Sigmoid colon (tissue), 7 donors: ENCODE results near the gene PLCE1. TPM values are rescaled to one million over a fixed set of nuclear protein-coding genes. Genes with fewer than 3 reads are reported as not detected.

Source experiments
- DNase-seq: peaks from one replicate; pipeline ENCODE4 v3.0.0-alpha.2; 2019
- H3K27ac ChIP-seq, 4 donors: fragments of 200-600 bp; sonication (generic); one replicate each; pipeline ENCODE4 v1.5.1; 2016 to 2019; ENCODE audit warnings: mild to moderate bottlenecking in 1 of 4
- H3K27me3 ChIP-seq, 3 donors: fragments of 200-600 bp; sonication (generic); one replicate each; pipeline ENCODE4 v1.5.1; 2019; ENCODE audit warnings: mild to moderate bottlenecking in 1 of 3
- H3K36me3 ChIP-seq, 4 donors: fragments of 200-600 bp; sonication (generic); one replicate each; pipeline ENCODE4 v1.5.1; 2016 to 2019
- H3K4me1 ChIP-seq, 4 donors: fragments of 200-600 bp; sonication (generic); one replicate each; pipeline ENCODE4 v1.5.1; 2017 to 2019
- H3K4me3 ChIP-seq, 4 donors: fragments of 200-600 bp; sonication (generic); one replicate each; pipeline ENCODE4 v1.5.1; 2017 to 2019; ENCODE audit warnings: mild to moderate bottlenecking in 2 of 4, moderate library complexity in 1 of 4
- H3K9me3 ChIP-seq, 4 donors: fragments of 200-600 bp in 3 of 4; sonication (generic) in 3 of 4; one replicate each; pipeline versions ENCODE4 v1.5.1 to v1.6.1; 2013 to 2019
- CTCF ChIP-seq, 4 experiments: fragments of 450-650 bp in 3 of 4; fragments of 200-600 bp in 1 of 4; IDR thresholded peaks; one replicate each; pipeline ENCODE4 v1.5.1; 2016 to 2019; ENCODE audit warnings: antibody characterized with exemption in 4 of 4, mild to moderate bottlenecking in 3 of 4, moderate library complexity in 2 of 4
- EP300 ChIP-seq, 4 donors: sonication (generic); formaldehyde crosslinking; IDR thresholded peaks; one replicate each; pipeline ENCODE4 v1.6.1; 2017; ENCODE audit warnings: antibody characterized with exemption in 4 of 4
- POLR2A ChIP-seq, 2 donors: fragments of 450-650 bp; IDR thresholded peaks; one replicate each; pipeline ENCODE4 v1.6.1; 2016; ENCODE audit warnings: antibody characterized with exemption in 2 of 2, mild to moderate bottlenecking in 2 of 2, moderate library complexity in 2 of 2
- POLR2AphosphoS5 ChIP-seq, 4 donors: sonication (generic); formaldehyde crosslinking; IDR thresholded peaks; one replicate each; pipeline ENCODE4 v1.6.1; 2017; ENCODE audit warnings: antibody characterized with exemption in 4 of 4
- WGBS, 2 donors: extraction: QIAGEN DNeasy Blood & Tissue Kit; methylation state at CpG; one replicate each; pipeline ENCODE4 v1.1.7; 2013; 5-methylcytosine and 5-hydroxymethylcytosine counted together
- intact Hi-C: fragments of 100-400 bp; cut with DNase I; formaldehyde crosslinking; loops from one replicate; pipeline ENCODE4 v1.15.1; 2023
- polyA plus RNA-seq, 3 donors: library from polyadenylated mRNA; stranded (reverse); fragments of 200-250 nt; gene quantifications; one replicate each; pipeline ENCODE4 v1.2.3, GENCODE V29; 2013
- total RNA-seq, 4 donors: library from RNA; depleted of rRNA; stranded (reverse); fragments of >200 nt; gene quantifications; one replicate each; pipeline ENCODE4 v1.1.0, GENCODE V29; 2016
- donor health status: healthy with polysubstance abuse.
- donor health status: Bipolar disorder and iron deficiency.
- donor health status: healthy.

Gene PLCE1
- total RNA-seq (1 to 10 TPM; 6.9 to 9.7 (median 8.7) TPM), polyA plus RNA-seq (10 to 100 TPM in 1 of 3 donors, 1 to 10 TPM in 2; 6.0 to 12.4 (median 8.1) TPM)

GRCh38 chr10:93993782-93994437 is at the start of gene PLCE1:
TSS of gene PLCE1 (plus strand) at chr10:93993931. CDS start at chr10:94031047, 37,116 bp downstream.
- peak; percentile 65 for DNase-seq
- intact Hi-C loops: no loop called here
- TF ChIP-seq POLR2AphosphoS5 (IDR thresholded peaks at IDR 0.05) (peak in 2 of 4 donors; percentile 22 to 41), EP300 (IDR thresholded peaks at IDR 0.05) (no peak)
- Histone ChIP-seq H3K4me3 (peak within 1 kb of the TSS; percentile 46 to 84 (median 66)), H3K27me3 (no peaks in the 10 kb centered on the region), H3K36me3 (no peaks in the 10 kb centered on the region), H3K9me3 (no peaks in the 10 kb centered on the region), H3K27ac (peak within 1 kb of the TSS; percentile 71 to 76 (median 73)), H3K4me1 (peaks cover 0 to 47% (median 18%) of the 10 kb centered on the region in 4 donors)
- WGBS, 2 donors: 1 to 2% methylated on average over 83 of the region's 83 CpGs

GRCh38 chr10:93945819-93946218 is 47.9 kb upstream of the PLCE1 start:
- TF ChIP-seq EP300 (IDR thresholded peaks at IDR 0.05) (no peak), CTCF (IDR thresholded peaks at IDR 0.05) (no peak), POLR2A (IDR thresholded peaks at IDR 0.05) (no peak), POLR2AphosphoS5 (IDR thresholded peaks at IDR 0.05) (no peak)
- Histone ChIP-seq H3K9me3 (no peaks in the 10 kb centered on the region), H3K27me3 (no peaks in the 10 kb centered on the region), H3K4me1 (no peaks in the 10 kb centered on the region), H3K4me3 (no peak overlapping the region), H3K27ac (no peak overlapping the region), H3K36me3 (no peaks in the 10 kb centered on the region)
- DNase-seq: no peak
- intact Hi-C loops: no loop called here
- 84 to 88% methylated on average over 4 of the region's 4 CpGs for WGBS, 2 donors

- TF ChIP-seq CTCF (IDR thresholded peaks at IDR 0.05) (no peak), POLR2AphosphoS5 (IDR thresholded peaks at IDR 0.05) (no peak), EP300 (IDR thresholded peaks at IDR 0.05) (no peak), POLR2A (IDR thresholded peaks at IDR 0.05) (no peak)
- intact Hi-C loops: no loop called here
- Histone ChIP-seq H3K27ac (no peak overlapping the region), H3K4me3 (no peak overlapping the region), H3K27me3 (no peaks in the 10 kb centered on the region), H3K36me3 (no peaks in the 10 kb centered on the region), H3K9me3 (no peaks in the 10 kb centered on the region), H3K4me1 (no peaks in the 10 kb centered on the region)
- DNase-seq: no peak
- WGBS, 2 donors: 85 to 94% methylated on average over 8 of the region's 8 CpGs
These were observed 46.7 kb upstream of the PLCE1 start for GRCh38 chr10:93947055-93947454.

GRCh38 chr10:93947524-93947923 is 46.2 kb upstream of the PLCE1 start:
- no peak overlapping the region for H3K4me3 ChIP-seq
- intact Hi-C loops: no loop called here
- TF ChIP-seq POLR2A (IDR thresholded peaks at IDR 0.05) (no peak), EP300 (IDR thresholded peaks at IDR 0.05) (no peak), CTCF (IDR thresholded peaks at IDR 0.05) (no peak), POLR2AphosphoS5 (IDR thresholded peaks at IDR 0.05) (no peak)
- no peak for DNase-seq
- H3K36me3 ChIP-seq: no peaks in the 10 kb centered on the region
- no peaks in the 10 kb centered on the region for H3K4me1 ChIP-seq
- no peaks in the 10 kb centered on the region for H3K9me3 ChIP-seq
- no peak overlapping the region for H3K27ac ChIP-seq
- no peaks in the 10 kb centered on the region for H3K27me3 ChIP-seq

GRCh38 chr10:93951905-93952304 is 41.8 kb upstream of the PLCE1 start:
- no peaks in the 10 kb centered on the region for H3K27me3 ChIP-seq
- 90 to 93% methylated on average over 2 of the region's 2 CpGs for WGBS, 2 donors
- no peak overlapping the region for H3K27ac ChIP-seq
- no peak for TF ChIP-seq POLR2AphosphoS5 (IDR thresholded peaks at IDR 0.05)
- TF ChIP-seq CTCF (IDR thresholded peaks at IDR 0.05): no peak
- no peak for TF ChIP-seq EP300 (IDR thresholded peaks at IDR 0.05)
- no peak for TF ChIP-seq POLR2A (IDR thresholded peaks at IDR 0.05)
- no peaks in the 10 kb centered on the region for H3K36me3 ChIP-seq
- no peaks in the 10 kb centered on the region for H3K4me1 ChIP-seq
- no peaks in the 10 kb centered on the region for H3K9me3 ChIP-seq
- no peak for DNase-seq
- no peak overlapping the region for H3K4me3 ChIP-seq
- intact Hi-C loops: no loop called here
